Iris pigment epithelial cell (primary cell): ENCODE data around the gene KCNIP1.

ENCODE experiments used
- DNase-seq: peaks from one replicate; pipeline ENCODE4 v3.0.0-alpha.2; 2011; ENCODE audit warnings: low read depth

The KCNIP1 gene

DNA sequence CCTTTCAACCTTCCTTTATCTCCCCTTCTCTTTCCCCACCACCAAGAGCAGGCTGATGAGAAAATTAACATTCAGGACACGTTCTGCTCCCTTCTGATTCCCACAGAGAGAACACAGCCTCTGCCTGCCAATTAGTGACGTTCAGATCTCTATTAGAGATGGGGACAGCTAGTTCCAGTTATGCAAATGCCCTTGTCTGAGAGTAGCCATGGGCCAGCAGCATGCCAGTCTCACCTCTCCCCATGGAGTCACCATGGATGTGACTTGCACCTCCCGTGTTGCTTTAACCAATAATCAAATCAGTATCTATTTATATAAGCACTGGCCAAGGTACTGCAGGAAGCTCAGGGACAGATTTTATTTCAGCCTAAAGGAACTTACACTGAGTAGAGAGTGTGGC lies 61.3 kb downstream of the KCNIP1 start:
- DNase-seq = no peak

DNA sequence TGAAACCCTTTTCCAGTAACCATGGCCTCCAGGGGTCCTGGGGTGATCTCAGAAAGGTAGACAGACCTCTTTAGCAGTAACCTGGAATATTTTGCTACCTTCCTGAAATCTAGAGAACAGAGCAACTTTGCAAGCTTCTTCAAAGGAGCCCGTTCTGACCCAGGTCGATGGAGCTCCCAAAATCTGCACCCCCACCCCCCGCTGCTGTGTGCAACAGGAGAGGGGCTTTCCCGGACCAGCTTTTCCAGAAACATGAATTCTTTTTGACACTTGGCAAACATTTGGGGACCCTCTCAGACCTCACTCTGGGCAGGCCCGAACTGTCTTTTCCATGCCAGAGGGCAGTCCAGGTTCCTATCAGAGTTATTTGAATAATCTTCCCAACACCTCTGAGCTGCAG lies 65.3 kb downstream of the KCNIP1 start:
- DNase-seq = no peak

DNA sequence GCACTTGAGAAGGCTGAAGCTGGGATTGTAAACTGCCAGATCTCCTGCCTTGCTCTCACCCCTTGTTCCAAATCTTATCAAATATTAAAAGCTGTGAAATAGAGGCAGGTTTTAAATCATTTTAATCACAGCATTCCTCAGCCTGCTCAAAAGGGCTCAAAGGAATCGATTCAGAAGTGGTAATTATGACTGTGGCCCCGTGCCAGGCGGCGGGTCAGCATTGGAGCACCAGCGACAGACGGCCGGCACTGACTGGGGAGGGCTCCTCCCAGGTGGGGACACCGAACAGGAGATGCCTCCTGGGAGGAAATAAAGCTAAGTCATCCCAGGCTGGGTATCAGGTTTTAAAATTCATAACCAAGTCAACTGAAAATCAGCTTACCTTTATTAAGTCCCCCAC lies 66.7 kb downstream of the KCNIP1 start:
- no peak for DNase-seq

DNA sequence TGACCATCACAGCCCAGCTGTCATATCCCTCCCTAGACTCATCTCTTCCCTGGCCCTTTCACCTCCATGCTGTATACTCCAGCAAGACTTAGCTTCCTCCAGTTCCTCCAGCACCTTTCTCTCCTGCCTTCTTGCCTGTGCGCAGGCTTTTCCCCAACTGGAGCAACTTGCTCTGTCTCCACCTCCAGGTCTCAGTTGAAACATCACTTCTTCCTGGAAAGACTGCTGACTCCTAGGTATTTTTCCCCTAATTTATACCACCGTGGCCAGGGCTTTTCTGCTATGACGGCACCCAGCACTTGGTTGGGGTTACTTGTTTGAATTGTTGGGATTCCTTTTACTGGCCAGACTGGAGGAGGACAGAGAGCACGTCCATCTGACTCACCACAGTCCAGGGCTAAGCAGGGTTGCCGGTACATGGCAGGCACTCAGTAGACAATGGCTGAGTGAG lies 67.5 kb downstream of the KCNIP1 start:
- DNase-seq = peak; percentile 89

DNA sequence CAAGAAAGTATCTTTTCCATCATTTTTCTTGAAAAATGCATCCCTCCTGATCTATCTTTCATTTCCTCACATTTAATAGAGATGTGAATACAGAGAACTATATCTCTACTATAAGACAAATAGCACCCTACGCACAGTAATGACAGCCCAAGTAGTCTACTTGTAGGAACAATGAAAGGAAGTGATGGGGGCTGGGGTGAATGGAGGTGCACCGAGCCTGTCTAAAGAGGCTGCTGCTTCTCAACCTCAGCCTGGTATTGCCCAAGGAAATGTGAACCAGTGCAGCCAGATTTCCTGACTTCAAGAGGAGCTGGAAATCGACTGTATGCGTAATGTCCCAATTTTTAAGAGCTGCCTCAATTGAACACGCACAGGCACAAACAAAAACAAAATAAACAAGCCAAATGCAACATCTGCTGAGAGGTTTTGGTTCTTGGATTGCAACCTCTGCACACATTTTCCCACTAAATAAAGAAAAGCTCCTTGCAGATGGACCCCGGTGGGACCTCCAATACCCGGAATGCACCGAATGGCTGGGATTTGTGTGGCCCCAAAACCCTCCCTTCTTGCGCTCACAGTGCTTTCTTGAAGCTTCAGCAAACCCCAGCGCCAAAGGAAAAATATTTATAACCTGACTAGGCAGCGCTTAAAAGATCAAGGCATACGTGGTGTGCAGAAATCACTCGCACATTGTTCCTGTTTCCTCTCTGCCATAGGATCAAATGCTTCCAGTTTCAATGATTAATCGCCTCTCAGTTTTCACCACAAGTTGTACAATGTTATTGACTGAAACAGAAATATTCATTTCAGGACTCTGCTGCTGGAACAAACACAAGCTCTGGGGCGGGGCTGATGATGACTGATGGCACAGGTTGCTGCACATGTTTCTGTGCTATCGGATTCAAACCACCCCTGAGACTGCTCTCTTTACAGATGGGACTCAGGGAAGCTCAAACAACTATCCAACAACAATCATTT lies 68.3 kb downstream of the KCNIP1 start:
- DNase-seq = peak; percentile 58

DNA sequence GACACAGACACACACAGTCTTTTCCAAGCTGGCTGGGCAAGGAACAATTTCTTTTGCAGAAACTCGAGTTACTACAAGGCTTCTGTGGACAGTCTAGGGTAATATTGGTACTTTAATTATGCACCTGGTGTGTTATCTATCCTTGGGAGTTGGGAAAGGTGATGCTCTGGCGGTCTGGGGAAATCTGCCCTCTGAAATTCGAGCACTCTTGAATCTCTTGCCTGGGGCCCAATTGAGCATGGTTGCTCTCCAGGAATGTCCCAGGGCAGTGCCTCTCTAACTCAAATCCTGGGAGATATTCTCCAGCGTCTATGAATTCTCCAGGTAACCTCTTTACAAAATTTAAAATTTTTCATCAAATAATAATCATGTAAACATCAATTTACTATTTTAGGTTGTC lies 69.3 kb downstream of the KCNIP1 start:
- no peak for DNase-seq

DNA sequence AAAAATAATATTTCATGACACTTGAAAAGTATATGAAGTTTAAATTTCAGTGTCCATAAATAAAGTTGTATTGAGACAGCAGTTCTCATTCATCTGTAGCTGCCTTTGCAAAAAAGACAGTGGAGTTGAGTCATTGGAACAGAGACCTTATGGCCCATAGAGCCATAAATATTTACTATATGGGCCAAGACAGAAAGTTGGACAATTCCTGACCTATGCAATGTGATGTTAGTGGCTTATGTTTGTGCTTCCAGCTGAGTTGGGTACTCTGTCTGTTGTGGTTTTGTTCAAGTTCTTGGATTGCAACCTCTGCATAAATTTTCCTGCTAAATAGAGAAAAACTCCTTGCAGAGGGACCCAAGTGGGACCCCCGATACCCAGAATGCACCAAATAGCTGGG lies 69.8 kb downstream of the KCNIP1 start:
- DNase-seq = no peak

DNA sequence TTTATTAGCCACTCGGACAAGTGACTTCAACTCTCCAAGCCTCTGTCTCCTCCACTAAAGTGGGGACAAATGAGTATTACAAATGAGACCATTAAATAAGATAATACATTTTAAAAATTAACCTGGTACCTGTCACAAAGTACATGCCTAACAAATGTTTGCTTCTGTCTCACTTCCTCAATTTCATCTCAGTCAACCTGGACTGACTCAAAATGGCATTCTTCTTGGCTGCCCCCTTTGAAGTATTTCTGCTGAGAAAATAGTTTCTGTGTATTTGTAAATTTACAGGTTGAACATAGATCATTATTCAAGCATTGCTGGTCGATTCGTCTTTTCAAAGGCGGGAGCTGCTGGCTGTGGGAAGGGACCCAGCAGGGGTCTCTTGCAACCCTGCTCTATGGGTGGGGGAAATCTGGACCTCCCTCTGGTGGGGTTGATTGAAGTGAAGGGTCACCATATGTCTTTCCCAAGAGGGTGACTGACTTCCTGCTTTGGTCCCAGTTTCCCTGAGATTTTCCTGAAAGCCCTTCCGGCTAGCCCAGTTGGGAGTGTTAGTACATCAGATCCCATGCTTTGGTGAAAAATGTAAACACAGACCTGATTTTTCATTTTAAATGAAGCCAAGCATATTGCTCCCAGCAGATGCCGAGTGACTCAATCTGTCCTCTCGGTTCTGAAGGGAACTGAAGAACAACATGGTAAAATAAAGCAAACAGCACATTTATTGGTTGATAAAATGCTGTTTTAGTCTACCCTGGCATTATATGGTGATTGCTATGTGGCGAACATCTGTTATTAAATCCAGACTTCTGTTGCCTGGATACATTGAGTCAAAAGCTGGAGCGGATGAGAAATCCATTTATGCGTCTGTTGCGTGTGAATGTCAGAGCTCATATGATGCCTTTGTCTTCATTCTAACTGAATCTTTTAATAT lies 73.0 kb downstream of the KCNIP1 start:
- DNase-seq = peak; percentile 28

DNA sequence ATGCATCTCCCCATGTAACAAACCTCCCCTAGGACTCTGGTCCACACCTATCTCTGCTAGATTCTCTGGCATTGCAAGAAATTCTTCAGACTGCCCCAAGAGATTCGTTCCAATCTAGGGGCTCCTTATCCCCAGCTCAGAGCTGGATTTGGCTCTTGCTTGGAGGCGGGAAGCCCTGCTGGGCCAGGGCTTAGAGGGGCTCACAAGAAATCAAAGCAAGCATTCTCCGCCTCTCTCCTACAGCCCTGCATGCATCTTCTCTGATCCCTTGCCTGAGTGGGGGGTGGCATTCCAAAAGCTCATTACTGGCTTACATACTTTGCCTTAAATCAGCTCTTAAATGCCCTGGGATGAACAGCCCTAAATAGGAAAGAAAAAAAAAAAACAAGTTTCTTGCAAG lies 75.8 kb downstream of the KCNIP1 start:
- no peak for DNase-seq

DNA sequence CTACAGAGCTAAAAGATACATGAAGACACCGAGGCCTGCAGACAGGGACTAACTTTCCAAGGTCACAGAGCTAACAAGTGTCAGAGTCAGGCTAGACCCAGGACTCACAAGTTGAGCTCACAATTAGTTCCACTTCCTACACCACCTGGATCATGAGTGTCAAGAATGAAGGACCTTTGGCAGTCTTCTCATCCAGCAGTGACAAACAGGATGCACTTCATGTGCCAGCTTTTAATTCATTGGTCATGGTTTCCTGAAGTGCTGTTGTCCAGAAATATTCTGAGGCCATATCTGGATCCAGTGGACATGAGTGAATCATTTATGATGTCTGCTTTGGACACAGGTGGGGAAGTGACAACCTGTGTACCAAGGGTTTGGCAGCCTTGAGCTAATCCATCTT lies 77.4 kb downstream of the KCNIP1 start:
- DNase-seq = no peak

DNA sequence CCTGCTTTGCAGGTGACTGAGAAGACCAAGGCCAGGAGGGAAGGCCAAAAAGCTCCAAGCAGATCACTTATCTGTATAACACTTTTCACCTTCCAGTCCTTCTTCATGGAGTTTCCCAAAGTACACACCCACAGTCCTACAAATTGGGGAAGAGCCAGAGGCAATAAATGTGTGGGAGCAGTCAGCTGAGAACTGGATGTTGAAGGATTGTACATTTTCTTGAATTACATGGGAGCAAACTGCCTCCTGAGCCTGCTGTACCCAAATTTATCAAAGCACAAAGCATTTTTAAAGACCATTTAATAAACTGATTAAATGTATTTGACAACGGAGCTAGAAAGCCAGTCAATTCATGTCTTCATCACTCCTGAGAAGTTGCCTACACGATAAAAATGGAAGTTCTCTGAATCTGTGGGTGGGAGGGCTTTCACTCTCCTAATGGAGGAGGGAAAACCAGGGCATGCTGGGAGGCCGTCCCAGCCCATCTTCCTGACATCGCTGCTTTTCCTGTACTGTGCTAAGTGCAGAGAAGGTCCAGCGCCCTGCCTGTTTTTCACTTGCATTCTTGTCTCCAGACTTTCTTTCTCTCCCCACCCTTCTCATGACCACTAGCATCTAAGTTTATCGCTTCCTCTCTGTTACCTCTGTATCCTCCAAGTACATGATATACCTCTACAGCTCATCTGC lies 79.0 kb downstream of the KCNIP1 start:
- no peak for DNase-seq

DNA sequence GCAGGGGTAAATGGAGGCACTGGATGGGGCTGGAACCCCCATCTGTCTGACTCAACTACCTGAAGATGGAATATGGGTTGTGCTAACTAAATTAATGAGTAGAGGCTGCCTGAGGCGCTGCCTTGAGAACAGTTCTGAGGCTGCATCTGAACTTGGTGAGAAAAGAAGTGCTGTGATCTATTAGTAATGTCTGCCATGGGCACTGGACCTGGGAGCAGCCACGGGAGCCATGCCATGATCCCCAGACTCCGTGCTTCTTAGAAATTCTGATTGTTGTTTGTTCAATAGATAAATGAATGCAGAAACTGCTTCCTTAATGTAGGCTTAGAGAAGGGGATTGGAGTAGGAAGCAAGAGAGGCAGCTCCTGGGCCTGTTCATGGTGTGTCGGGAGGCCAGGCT lies 80.2 kb downstream of the KCNIP1 start:
- no peak for DNase-seq

DNA sequence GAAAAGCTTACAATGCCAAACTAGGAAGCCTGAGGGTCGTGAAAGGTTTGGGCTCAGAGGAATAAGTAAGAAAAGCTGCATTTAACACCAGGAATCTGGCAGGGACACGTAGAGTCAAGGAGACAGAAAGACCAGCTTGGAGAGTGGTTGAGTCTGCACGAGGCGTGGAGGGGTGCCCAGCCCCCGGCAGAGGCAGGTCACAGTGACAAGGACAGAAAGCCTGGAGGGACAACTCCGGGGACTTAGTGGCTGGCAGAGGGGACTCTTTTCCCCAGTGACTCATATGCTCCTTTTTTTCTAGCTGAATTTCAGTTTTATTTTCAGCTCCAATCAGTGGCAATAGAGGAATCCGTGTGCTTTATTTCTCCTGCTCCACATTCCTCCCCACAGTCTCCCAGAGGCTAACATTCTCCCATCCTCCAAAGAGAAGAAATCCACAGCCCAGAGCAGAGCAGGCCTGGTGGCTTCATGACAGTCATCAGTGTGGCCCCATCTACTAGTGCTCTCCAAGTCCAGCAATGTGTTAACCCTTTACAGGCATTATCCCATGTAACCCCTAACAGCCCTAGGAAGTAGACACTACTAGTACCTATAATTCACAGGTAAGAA lies 80.7 kb downstream of the KCNIP1 start:
- no peak for DNase-seq

DNA sequence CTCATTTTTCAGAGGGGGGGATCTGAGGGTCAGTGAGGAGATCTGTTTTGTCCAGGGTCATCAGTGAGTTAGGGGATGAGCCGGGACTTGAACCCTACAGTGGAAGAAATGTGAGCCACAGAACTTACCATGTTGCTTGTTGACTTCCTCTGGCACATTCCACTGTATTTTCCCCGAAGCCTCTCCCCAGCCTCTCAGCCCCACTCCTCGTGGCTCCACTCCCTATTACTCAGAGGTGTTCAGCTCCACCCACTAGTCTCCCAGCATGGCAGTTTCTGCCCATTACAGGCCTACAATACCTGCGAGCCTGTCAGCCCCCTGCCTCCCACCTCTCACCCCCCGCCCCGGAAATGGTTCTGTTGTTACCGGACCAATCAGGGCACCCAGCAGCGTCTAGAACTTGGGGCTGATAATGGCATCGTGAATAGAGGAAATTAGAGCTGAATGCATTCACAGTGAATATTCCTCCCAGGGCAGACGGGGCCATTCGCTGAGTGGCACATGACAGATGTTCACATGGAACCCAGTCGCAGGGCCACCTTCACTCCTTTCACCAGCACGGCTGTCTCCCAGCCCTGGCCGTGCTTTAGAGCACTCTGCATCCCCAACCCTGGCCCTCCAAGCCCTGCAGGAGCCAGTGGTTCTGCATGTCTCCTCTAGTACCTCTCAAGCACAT lies 81.6 kb downstream of the KCNIP1 start:
- no peak for DNase-seq

DNA sequence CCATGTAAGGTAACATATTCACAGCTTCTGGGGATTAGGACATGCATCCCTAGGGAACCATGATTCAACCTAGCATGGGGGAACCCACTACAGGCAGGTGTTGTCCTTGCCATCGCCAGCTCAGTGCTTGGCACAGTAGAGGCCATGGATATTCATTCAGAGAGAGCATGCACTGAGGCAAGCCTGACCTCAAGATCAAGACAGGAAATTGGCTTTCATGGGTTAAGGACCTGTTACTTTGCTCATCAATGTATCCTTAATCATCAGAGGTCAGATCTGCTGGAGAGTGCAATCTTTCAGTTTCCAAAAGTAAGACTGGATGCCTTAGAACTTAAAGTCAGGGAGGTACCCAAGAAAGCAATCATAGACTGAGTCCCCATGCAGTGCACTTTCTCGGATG lies 84.0 kb downstream of the KCNIP1 start:
- no peak for DNase-seq

DNA sequence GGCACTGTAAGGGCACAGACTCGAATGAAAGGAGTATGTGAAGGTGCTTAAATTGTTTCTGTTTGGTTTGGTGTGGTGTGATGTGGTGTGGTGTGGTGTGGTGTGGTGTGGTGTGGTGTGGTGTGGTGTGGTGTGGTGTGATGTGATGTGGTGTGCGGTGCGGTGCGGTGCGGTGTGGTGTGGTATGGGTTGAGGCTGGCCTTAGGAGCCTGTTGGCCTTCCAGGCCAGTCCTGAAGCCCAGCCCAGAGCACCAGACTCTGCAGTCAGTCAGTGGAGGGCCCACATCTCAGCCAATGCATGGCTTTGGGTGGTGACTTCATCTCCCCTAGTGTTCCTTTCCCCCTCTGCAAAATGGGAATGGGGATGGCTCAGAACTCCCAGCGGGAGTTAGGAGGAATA lies 85.8 kb downstream of the KCNIP1 start:
- no peak for DNase-seq

DNA sequence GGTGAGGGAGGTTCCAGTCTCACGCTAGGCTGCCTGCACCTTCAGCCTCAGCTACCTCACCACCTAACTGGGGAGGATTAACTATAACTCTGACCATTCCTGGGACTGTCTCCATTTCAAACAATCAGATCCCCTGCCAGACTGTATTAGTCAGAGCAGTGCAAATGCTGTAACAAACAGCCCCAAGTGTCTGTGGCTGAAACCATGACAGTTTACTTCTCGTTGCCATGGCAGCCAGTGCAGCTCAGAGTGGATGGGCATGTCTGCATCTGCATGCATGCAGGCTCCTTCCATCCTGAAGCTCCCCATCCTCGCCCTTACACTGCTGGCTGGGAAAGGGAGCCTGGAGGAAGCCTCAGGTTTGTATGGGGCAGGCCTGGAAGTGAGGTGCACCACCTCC lies 86.7 kb downstream of the KCNIP1 start:
- DNase-seq = no peak

DNA sequence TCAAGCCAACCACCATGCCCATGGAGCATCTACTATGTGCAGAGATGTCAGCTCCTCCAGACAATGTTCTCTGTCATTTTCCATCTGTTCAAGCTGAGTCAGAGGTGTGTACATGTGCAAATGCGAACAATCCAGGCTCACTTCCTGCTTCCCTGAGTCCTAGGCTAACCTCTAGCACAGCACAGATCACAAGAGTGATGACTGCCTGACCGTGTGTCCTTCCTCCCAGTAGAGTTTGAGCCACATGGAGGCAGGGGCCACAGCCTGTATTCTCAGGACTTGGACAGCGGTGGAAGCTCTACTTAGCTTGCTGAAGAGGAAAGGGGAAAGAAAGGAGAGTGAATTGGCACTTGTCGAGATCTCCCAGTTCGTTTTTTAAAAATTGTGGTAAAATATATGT lies 87.2 kb downstream of the KCNIP1 start:
- no peak for DNase-seq

DNA sequence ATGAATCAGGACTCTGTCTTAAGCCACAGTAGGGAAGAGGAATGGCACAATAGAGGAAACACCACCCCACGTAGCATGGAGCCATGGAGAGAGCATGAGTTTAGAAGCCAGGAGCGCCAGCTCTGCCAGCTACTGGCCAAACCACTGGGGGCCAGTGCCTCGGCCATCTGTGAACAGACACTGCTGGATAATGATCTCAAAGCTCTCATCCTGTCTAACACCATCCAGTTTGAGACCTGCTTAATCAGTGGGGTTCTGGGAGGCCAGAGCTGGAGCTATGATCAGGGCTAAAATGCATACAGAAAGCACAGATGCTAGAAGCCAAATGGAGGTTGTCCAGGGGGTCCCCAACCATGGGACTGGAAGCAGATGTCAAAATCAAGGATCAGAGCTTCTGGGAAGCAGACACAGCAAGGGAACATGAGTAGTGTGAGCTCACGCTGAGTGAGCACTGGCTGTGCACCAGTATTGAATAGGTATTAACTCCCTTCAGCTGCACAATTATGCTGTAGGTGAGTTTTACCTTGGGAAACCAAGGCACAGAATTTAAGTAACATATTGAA lies 92.7 kb downstream of the KCNIP1 start:
- no peak for DNase-seq

DNA sequence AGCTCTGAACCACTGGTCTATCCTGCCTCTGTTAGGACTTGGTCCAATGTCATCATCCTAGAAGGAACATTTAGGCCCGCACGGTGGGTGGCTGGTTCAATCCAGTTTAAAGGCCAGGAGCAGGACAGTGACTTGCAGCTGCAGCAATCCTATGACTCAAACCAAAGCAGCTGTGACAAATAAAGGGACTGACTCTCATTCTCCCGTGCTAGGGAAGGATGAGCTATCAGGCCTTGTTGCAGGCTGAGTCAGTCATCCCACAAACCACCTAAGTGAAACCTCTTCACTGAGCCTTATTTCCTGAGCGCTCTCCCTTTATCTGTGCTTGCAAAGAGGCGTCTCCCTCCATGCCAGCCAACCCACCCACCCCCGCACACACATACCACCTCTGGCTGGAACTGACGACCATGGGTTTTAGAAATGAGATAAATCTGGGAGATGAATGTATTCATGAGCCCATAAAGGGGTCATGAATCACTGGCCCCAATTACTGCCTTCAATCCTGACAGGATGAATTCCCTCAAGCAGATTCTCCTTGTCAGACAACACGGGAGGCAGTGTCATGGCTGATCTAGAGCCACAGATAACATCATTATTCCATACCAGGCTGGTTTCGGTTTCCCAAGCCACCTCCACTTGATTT lies 93.4 kb downstream of the KCNIP1 start:
- peak; percentile 81 for DNase-seq
